H1 (cell line): ENCODE data around the gene B3GALT4. TPM values are rescaled to one million over a fixed set of nuclear protein-coding genes. Genes with fewer than 3 reads are reported as not detected.

ENCODE experiments used
- PHF8 ChIP-seq: fragments of 200-600 bp; sonication (generic); conservative IDR thresholded peaks from 2 replicates; pipeline ENCODE4 v1.7.1; 2012; ENCODE audit warnings: low read depth, mild to moderate bottlenecking, inconsistent platforms, low read length, moderate library complexity
- YY1 ChIP-seq: IDR thresholded peaks from 2 replicates; pipeline ENCODE4 v1.6.1; 2011; ENCODE audit warnings: low read depth, mild to moderate bottlenecking, low read length
- polyA plus RNA-seq, 7 experiments: library from polyadenylated mRNA; depleted of rRNA in 3 of 7; stranded (reverse) in 5 of 7; unstranded in 2 of 7; fragments of >200 nt in 5 of 7; fragments of 200-250 nt in 2 of 7; gene quantifications; 1 replicate in 5 of 7; 2 replicates in 1 of 7; 4 replicates in 1 of 7; pipeline versions ENCODE4 v1.2.1 to v1.2.3, GENCODE V29; 2011 to 2013; ENCODE audit warnings: missing spikeins in 2 of 7, mixed read lengths in 2 of 7
- total RNA-seq: library from RNA; stranded (reverse); fragmentation: NEBNext Ultra II Directional; extraction: Animal tissue kit (Norgen Biotek cat#: 25700); gene quantifications from 2 replicates; pipeline ENCODE4 v1.2.1, GENCODE V29; 2021
- TF ChIP-seq, protein P1 (sequence below): fragments of 300-600 bp; sonication (generic); IDR thresholded peaks from 2 replicates; pipeline ENCODE4 v1.7.1; 2012; ENCODE audit warnings: low read length, moderate library complexity, mild to moderate bottlenecking, inconsistent platforms; ENCODE audit not compliant: insufficient replicate concordance

B3GALT4 gene
- total and polyA plus RNA-seq, 2 of the 8 experiments (the other 6 are each of a cell fraction or from before 2014, with no cell fraction given): 2.2 to 3.0 TPM

DNA sequence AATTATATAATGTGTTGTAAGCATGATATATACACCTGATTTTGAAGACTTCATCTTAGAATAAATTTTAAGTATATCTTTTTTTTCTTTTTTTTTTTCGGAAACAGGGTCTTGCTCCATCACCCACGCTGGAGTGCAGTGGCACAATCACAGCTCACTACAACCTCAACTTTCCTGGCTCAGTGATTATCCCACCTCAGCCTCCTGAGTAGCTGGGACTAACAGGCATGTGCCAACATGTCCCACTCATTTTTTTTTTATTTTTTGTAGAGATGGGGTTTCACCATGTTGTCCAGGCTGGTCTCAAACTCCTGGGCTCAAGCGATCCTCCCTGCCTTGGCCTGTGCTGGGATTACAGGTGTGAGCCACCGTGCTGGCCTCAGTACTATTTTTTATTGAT lies 22.3 kb upstream of the B3GALT4 start (continued):
- TF ChIP-seq PHF8 (no peak), YY1 (no peak)
- TF ChIP-seq, protein P1, sequence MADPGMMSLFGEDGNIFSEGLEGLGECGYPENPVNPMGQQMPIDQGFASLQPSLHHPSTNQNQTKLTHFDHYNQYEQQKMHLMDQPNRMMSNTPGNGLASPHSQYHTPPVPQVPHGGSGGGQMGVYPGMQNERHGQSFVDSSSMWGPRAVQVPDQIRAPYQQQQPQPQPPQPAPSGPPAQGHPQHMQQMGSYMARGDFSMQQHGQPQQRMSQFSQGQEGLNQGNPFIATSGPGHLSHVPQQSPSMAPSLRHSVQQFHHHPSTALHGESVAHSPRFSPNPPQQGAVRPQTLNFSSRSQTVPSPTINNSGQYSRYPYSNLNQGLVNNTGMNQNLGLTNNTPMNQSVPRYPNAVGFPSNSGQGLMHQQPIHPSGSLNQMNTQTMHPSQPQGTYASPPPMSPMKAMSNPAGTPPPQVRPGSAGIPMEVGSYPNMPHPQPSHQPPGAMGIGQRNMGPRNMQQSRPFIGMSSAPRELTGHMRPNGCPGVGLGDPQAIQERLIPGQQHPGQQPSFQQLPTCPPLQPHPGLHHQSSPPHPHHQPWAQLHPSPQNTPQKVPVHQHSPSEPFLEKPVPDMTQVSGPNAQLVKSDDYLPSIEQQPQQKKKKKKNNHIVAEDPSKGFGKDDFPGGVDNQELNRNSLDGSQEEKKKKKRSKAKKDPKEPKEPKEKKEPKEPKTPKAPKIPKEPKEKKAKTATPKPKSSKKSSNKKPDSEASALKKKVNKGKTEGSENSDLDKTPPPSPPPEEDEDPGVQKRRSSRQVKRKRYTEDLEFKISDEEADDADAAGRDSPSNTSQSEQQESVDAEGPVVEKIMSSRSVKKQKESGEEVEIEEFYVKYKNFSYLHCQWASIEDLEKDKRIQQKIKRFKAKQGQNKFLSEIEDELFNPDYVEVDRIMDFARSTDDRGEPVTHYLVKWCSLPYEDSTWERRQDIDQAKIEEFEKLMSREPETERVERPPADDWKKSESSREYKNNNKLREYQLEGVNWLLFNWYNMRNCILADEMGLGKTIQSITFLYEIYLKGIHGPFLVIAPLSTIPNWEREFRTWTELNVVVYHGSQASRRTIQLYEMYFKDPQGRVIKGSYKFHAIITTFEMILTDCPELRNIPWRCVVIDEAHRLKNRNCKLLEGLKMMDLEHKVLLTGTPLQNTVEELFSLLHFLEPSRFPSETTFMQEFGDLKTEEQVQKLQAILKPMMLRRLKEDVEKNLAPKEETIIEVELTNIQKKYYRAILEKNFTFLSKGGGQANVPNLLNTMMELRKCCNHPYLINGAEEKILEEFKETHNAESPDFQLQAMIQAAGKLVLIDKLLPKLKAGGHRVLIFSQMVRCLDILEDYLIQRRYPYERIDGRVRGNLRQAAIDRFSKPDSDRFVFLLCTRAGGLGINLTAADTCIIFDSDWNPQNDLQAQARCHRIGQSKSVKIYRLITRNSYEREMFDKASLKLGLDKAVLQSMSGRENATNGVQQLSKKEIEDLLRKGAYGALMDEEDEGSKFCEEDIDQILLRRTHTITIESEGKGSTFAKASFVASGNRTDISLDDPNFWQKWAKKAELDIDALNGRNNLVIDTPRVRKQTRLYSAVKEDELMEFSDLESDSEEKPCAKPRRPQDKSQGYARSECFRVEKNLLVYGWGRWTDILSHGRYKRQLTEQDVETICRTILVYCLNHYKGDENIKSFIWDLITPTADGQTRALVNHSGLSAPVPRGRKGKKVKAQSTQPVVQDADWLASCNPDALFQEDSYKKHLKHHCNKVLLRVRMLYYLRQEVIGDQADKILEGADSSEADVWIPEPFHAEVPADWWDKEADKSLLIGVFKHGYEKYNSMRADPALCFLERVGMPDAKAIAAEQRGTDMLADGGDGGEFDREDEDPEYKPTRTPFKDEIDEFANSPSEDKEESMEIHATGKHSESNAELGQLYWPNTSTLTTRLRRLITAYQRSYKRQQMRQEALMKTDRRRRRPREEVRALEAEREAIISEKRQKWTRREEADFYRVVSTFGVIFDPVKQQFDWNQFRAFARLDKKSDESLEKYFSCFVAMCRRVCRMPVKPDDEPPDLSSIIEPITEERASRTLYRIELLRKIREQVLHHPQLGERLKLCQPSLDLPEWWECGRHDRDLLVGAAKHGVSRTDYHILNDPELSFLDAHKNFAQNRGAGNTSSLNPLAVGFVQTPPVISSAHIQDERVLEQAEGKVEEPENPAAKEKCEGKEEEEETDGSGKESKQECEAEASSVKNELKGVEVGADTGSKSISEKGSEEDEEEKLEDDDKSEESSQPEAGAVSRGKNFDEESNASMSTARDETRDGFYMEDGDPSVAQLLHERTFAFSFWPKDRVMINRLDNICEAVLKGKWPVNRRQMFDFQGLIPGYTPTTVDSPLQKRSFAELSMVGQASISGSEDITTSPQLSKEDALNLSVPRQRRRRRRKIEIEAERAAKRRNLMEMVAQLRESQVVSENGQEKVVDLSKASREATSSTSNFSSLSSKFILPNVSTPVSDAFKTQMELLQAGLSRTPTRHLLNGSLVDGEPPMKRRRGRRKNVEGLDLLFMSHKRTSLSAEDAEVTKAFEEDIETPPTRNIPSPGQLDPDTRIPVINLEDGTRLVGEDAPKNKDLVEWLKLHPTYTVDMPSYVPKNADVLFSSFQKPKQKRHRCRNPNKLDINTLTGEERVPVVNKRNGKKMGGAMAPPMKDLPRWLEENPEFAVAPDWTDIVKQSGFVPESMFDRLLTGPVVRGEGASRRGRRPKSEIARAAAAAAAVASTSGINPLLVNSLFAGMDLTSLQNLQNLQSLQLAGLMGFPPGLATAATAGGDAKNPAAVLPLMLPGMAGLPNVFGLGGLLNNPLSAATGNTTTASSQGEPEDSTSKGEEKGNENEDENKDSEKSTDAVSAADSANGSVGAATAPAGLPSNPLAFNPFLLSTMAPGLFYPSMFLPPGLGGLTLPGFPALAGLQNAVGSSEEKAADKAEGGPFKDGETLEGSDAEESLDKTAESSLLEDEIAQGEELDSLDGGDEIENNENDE: no peak
